ENCODE measurements around the gene HMGXB3. TPM values are rescaled to one million over a fixed set of nuclear protein-coding genes. Genes with fewer than 3 reads are reported as not detected.

HMGXB3 gene
- total and polyA plus RNA-seq, 4 donors: 2.7 to 22.9 (median 11.0) TPM

- H3K9ac ChIP-seq (ENCODE audit: low read depth in 1 of 2, low read length in 2 of 2): no peak overlapping the region
Measured at GRCh38 chr5:149962601-149963300, 37.8 kb upstream of the HMGXB3 start.

DNA sequence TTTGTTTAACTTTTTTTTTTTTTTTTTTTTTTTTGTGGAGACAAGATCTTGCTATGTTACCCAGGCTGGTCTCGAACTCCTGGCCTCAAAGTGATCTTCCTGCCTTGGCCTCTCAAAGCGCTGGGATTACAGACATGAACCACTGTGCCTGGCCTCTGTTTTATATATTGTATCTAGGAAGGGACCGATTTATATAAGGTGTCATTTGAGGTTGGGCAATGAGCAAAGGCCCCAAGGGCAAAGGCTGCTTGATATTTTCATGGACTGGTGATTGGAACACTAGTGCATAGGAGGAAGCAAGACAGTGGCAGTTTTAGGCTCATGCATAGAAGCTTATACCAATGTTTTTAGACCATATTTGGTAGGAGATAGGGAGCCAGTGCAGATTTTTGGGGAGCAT lies 36.8 kb upstream of the HMGXB3 start:
- H3K27me3 ChIP-seq (ENCODE audit: control insufficient read depth in 4 of 4, insufficient read depth in 4 of 4, low read length in 3 of 4): no peaks in the 10 kb centered on the region
- DNase-seq (ENCODE audit: low spot score): no peak
- peaks cover 0 to 11% (median 6%) of the 10 kb centered on the region in 4 donors for H3K4me1 ChIP-seq (ENCODE audit: control insufficient read depth in 4 of 4, insufficient read depth in 4 of 4, low read length in 3 of 4)
- H3K4me3 ChIP-seq (ENCODE audit: low read depth in 1 of 3, low read length in 3 of 3): no peak overlapping the region
- H3K27ac ChIP-seq (ENCODE audit: low read depth in 1 of 2, low read length in 2 of 2): no peak overlapping the region
- H3K9me3 ChIP-seq (ENCODE audit: control insufficient read depth in 4 of 4, low read length in 3 of 4): no peaks in the 10 kb centered on the region
- no peak overlapping the region for H3K9ac ChIP-seq (ENCODE audit: low read depth in 1 of 2, low read length in 2 of 2)
- no peaks in the 10 kb centered on the region for H3K36me3 ChIP-seq (ENCODE audit: control insufficient read depth in 4 of 4, insufficient read depth in 3 of 4, low read depth in 1 of 4, low read length in 3 of 4)
- WGBS: 94% methylated on average over 3 of the region's 3 CpGs
- TF ChIP-seq FOXA2 (IDR thresholded peaks at IDR 0.05): no peak
- TF ChIP-seq, protein P1, sequence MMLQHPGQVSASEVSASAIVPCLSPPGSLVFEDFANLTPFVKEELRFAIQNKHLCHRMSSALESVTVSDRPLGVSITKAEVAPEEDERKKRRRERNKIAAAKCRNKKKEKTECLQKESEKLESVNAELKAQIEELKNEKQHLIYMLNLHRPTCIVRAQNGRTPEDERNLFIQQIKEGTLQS (IDR thresholded peaks at IDR 0.05): no peak
- TF ChIP-seq YY1 (IDR thresholded peaks at IDR 0.05): no peak
- no peak for TF ChIP-seq SP1 (IDR thresholded peaks at IDR 0.05)
- TF ChIP-seq JUND (IDR thresholded peaks at IDR 0.05): no peak
- no peak for TF ChIP-seq NR2F2 (IDR thresholded peaks at IDR 0.05)
- no peak for TF ChIP-seq HNF4G (IDR thresholded peaks at IDR 0.05)
- TF ChIP-seq, protein P2, sequence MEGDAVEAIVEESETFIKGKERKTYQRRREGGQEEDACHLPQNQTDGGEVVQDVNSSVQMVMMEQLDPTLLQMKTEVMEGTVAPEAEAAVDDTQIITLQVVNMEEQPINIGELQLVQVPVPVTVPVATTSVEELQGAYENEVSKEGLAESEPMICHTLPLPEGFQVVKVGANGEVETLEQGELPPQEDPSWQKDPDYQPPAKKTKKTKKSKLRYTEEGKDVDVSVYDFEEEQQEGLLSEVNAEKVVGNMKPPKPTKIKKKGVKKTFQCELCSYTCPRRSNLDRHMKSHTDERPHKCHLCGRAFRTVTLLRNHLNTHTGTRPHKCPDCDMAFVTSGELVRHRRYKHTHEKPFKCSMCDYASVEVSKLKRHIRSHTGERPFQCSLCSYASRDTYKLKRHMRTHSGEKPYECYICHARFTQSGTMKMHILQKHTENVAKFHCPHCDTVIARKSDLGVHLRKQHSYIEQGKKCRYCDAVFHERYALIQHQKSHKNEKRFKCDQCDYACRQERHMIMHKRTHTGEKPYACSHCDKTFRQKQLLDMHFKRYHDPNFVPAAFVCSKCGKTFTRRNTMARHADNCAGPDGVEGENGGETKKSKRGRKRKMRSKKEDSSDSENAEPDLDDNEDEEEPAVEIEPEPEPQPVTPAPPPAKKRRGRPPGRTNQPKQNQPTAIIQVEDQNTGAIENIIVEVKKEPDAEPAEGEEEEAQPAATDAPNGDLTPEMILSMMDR (IDR thresholded peaks at IDR 0.05; ENCODE audit: low read depth, low read length, missing input control): no peak
- no peak for TF ChIP-seq GABPA (IDR thresholded peaks at IDR 0.05 in 1 of 2, conservative IDR thresholded peaks at IDR 0.05 in 1 of 2)
- no peak for TF ChIP-seq FOXA1 (IDR thresholded peaks at IDR 0.05)
- TF ChIP-seq TAF1 (conservative IDR thresholded peaks at IDR 0.05): no peak

More at GRCh38 chr5:149962601-149963300, 37.8 kb upstream of the HMGXB3 start:
- H3K4me1 ChIP-seq (ENCODE audit: control insufficient read depth in 4 of 4, insufficient read depth in 4 of 4, low read length in 3 of 4): peaks cover 0 to 11% (median 6%) of the 10 kb centered on the region in 4 donors
- no peak overlapping the region for H3K27ac ChIP-seq (ENCODE audit: low read depth in 1 of 2, low read length in 2 of 2)
- DNase-seq (ENCODE audit: low spot score): no peak
- TF ChIP-seq, protein P3, sequence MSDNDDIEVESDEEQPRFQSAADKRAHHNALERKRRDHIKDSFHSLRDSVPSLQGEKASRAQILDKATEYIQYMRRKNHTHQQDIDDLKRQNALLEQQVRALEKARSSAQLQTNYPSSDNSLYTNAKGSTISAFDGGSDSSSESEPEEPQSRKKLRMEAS (IDR thresholded peaks at IDR 0.05): no peak
- TF ChIP-seq, protein P1 (IDR thresholded peaks at IDR 0.05): no peak
- no peak for TF ChIP-seq SP1 (IDR thresholded peaks at IDR 0.05)
- TF ChIP-seq JUND (IDR thresholded peaks at IDR 0.05): no peak
- no peak for TF ChIP-seq FOXA2 (IDR thresholded peaks at IDR 0.05)
- no peak for TF ChIP-seq FOXA1 (IDR thresholded peaks at IDR 0.05)
- TF ChIP-seq HNF4A (conservative IDR thresholded peaks at IDR 0.05): no peak
- TF ChIP-seq, protein P2 (IDR thresholded peaks at IDR 0.05; ENCODE audit: low read depth, low read length, missing input control): no peak
- TF ChIP-seq GABPA (IDR thresholded peaks at IDR 0.05 in 1 of 2, conservative IDR thresholded peaks at IDR 0.05 in 1 of 2): no peak
- TF ChIP-seq REST (IDR thresholded peaks at IDR 0.05): no peak
- no peak for TF ChIP-seq NR2F2 (IDR thresholded peaks at IDR 0.05)
- H3K36me3 ChIP-seq (ENCODE audit: control insufficient read depth in 4 of 4, insufficient read depth in 3 of 4, low read depth in 1 of 4, low read length in 3 of 4): no peaks in the 10 kb centered on the region
- H3K9me3 ChIP-seq (ENCODE audit: control insufficient read depth in 4 of 4, low read length in 3 of 4): no peaks in the 10 kb centered on the region
- no peaks in the 10 kb centered on the region for H3K27me3 ChIP-seq (ENCODE audit: control insufficient read depth in 4 of 4, insufficient read depth in 4 of 4, low read length in 3 of 4)
- 94% methylated on average over 5 of the region's 5 CpGs for WGBS
- no peak overlapping the region for H3K4me3 ChIP-seq (ENCODE audit: low read depth in 1 of 3, low read length in 3 of 3)
